Spleen (tissue), 7 donors: Measurements from ENCODE around the gene IL18RAP.

Experiments used
- POLR2A ChIP-seq, 3 donors: fragments of 450-650 bp; IDR thresholded peaks; one replicate each; pipeline ENCODE4 v1.5.1; 2017; ENCODE audit warnings: antibody characterized with exemption in 3 of 3, mild to moderate bottlenecking in 1 of 3
- TF ChIP-seq, protein P1 (sequence below), 11 experiments: fragments of 200-600 bp in 7 of 11; fragments of 450-650 bp in 4 of 11; sonication (generic) in 4 of 11; IDR thresholded peaks in 8 of 11; conservative IDR thresholded peaks in 3 of 11; 1 replicate in 7 of 11; 2 replicates in 4 of 11; pipeline versions ENCODE4 v1.4.0 to v1.8.0; 2016 to 2021; ENCODE audit warnings: antibody characterized with exemption in 11 of 11, inconsistent platforms in 4 of 11, mild to moderate bottlenecking in 1 of 11
- donor health status: DM: no; HTN: no; CAD: no; lungs with moderate emphysema.
- donor health status: DM: no; HTN: no; CAD: no.
- donor health status: DM: no; HTN: no; CAD: no.

DNA sequence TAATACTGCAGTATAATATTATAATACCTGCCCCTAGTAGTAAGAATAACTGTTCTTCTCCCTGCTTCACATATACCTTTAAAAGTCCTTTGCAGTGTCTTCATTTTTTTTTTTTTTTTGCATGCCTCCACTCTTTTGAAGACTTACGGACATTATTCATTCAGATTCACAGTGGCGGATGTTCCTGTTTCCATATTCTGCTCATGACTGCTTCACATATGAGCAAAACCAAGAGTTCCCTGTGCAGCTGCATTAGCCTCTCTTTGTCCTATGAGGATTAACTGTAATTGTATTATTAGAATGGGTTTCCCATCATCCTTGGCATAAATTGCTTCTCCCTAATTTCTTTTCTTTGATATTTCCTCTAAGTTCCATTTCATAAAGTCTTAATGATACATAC, 12.8 kb downstream of the IL18RAP start:
- no peak for TF ChIP-seq POLR2A (IDR thresholded peaks at IDR 0.05)
- TF ChIP-seq, protein P1, sequence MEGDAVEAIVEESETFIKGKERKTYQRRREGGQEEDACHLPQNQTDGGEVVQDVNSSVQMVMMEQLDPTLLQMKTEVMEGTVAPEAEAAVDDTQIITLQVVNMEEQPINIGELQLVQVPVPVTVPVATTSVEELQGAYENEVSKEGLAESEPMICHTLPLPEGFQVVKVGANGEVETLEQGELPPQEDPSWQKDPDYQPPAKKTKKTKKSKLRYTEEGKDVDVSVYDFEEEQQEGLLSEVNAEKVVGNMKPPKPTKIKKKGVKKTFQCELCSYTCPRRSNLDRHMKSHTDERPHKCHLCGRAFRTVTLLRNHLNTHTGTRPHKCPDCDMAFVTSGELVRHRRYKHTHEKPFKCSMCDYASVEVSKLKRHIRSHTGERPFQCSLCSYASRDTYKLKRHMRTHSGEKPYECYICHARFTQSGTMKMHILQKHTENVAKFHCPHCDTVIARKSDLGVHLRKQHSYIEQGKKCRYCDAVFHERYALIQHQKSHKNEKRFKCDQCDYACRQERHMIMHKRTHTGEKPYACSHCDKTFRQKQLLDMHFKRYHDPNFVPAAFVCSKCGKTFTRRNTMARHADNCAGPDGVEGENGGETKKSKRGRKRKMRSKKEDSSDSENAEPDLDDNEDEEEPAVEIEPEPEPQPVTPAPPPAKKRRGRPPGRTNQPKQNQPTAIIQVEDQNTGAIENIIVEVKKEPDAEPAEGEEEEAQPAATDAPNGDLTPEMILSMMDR (IDR thresholded peaks at IDR 0.05 in 8 of 11, conservative IDR thresholded peaks at IDR 0.05 in 3 of 11), result no peak
